HepG2 (cell line): ENCODE data around the gene SMARCA2. TPM values are rescaled to one million over a fixed set of nuclear protein-coding genes. Genes with fewer than 3 reads are reported as not detected.

Experiments
- AHR ChIP-seq: IDR thresholded peaks from 2 replicates; pipeline ENCODE4 v1.6.1; 2018; ENCODE audit warnings: missing genetic modification reagents, missing compliant biosample characterization
- HNRNPL ChIP-seq: fragments of 200-400 bp; formaldehyde crosslinking; IDR thresholded peaks from 2 replicates; pipeline ENCODE4 v1.6.1; 2017; ENCODE audit warnings: mild to moderate bottlenecking, low read depth, low read length
- MTA1 ChIP-seq: sonication (generic); formaldehyde crosslinking; IDR thresholded peaks from 2 replicates; pipeline ENCODE4 v1.4.0; 2020; ENCODE audit warnings: missing genetic modification reagents, mild to moderate bottlenecking, borderline replicate concordance
- ZC3H4 ChIP-seq: sonication (generic); formaldehyde crosslinking; IDR thresholded peaks from 2 replicates; pipeline ENCODE4 v1.4.0; 2020; ENCODE audit warnings: missing genetic modification reagents, borderline replicate concordance
- ZNF546 ChIP-seq: sonication (generic); formaldehyde crosslinking; conservative IDR thresholded peaks from 2 replicates; pipeline ENCODE4 v1.8.1; 2023; ENCODE audit warnings: mild to moderate bottlenecking, missing genetic modification reagents
- ZNF644 ChIP-seq: IDR thresholded peaks from 2 replicates; pipeline ENCODE4 v1.6.1; 2016; ENCODE audit warnings: low read depth
- ZNF687 ChIP-seq: sonication (generic); formaldehyde crosslinking; IDR thresholded peaks from 2 replicates; pipeline ENCODE4 v1.5.1; 2020; ENCODE audit warnings: mild to moderate bottlenecking, missing genetic modification reagents, moderate library complexity
- ZNF782 ChIP-seq: sonication (generic); formaldehyde crosslinking; IDR thresholded peaks from 2 replicates; pipeline ENCODE4 v1.4.0; 2020; ENCODE audit warnings: missing genetic modification reagents, mild to moderate bottlenecking, borderline replicate concordance
- polyA plus RNA-seq, 8 experiments: library from polyadenylated mRNA; depleted of rRNA in 3 of 8; stranded (reverse) in 7 of 8; unstranded in 1 of 8; fragments of >200 nt; fragmentation: Illumina TruSeq in 4 of 8; extraction: Trizol in 4 of 8; gene quantifications; 2 replicates each; pipeline versions ENCODE4 v1.2.1 to v1.2.3, GENCODE V29; 2011 to 2016; ENCODE audit warnings: low read depth in 4 of 8, missing spikeins in 1 of 8, mixed read lengths in 1 of 8; ENCODE audit not compliant: insufficient read depth in 1 of 8
- total RNA-seq, 5 experiments: library from RNA; depleted of rRNA; stranded (reverse); fragments of >200 nt; fragmentation: Illumina TruSeq; extraction: Trizol; gene quantifications; 2 replicates each; pipeline ENCODE4 v1.2.3, GENCODE V29; 2016; ENCODE audit warnings: low read depth in 1 of 5
- TF ChIP-seq, protein P1 (sequence below), 2 experiments: sonication (generic) in 1 of 2; formaldehyde crosslinking in 1 of 2; IDR thresholded peaks; 2 replicates each; pipeline versions ENCODE4 v1.4.0 to v1.6.1; 2018 to 2020; ENCODE audit warnings: missing genetic modification reagents in 2 of 2, borderline replicate concordance in 1 of 2, low read depth in 1 of 2, mild to moderate bottlenecking in 1 of 2, missing biosample characterization in 1 of 2
- TF ChIP-seq, protein P2 (sequence below): IDR thresholded peaks from 2 replicates; pipeline ENCODE4 v1.6.1; 2016; ENCODE audit warnings: missing genetic modification reagents, missing compliant biosample characterization
- TF ChIP-seq, protein P3 (sequence below): sonication (generic); formaldehyde crosslinking; conservative IDR thresholded peaks from 2 replicates; pipeline ENCODE4 v1.8.1; 2023; ENCODE audit warnings: missing genetic modification reagents
- TF ChIP-seq, protein P4 (sequence below): sonication (generic); formaldehyde crosslinking; conservative IDR thresholded peaks from 2 replicates; pipeline ENCODE4 v1.4.0; 2020; ENCODE audit warnings: missing genetic modification reagents
- TF ChIP-seq, protein P5 (sequence below): sonication (generic); formaldehyde crosslinking; IDR thresholded peaks from 2 replicates; pipeline ENCODE4 v1.9.0; 2021; ENCODE audit warnings: missing genetic modification reagents, borderline replicate concordance

Gene SMARCA2
- total and polyA plus RNA-seq, 2 of the 13 experiments (the other 11 are each of a cell fraction or from before 2014, with no cell fraction given): 22.5 to 23.7 TPM

- TF ChIP-seq HNRNPL (no peak), ZNF644 (CRISPR knock-in tag) (peak; percentile 47; the same call in 1 of the 2 replicates), ZNF782 (CRISPR knock-in tag) (0 out of 2 replicates have a peak, but pooled peaks have one; percentile 30), AHR (CRISPR knock-in tag) (peak; percentile 85; the same call in 1 of the 2 replicates), MTA1 (CRISPR knock-in tag) (no peak), ZC3H4 (CRISPR knock-in tag) (no peak), ZNF687 (peak; percentile 75), ZNF546 (CRISPR knock-in tag) (no peak)
- TF ChIP-seq, protein P1, sequence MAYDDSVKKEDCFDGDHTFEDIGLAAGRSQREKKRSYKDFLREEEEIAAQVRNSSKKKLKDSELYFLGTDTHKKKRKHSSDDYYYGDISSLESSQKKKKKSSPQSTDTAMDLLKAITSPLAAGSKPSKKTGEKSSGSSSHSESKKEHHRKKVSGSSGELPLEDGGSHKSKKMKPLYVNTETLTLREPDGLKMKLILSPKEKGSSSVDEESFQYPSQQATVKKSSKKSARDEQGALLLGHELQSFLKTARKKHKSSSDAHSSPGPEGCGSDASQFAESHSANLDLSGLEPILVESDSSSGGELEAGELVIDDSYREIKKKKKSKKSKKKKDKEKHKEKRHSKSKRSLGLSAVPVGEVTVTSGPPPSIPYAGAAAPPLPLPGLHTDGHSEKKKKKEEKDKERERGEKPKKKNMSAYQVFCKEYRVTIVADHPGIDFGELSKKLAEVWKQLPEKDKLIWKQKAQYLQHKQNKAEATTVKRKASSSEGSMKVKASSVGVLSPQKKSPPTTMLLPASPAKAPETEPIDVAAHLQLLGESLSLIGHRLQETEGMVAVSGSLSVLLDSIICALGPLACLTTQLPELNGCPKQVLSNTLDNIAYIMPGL (CRISPR knock-in tag; IDR thresholded peaks at IDR 0.05; ENCODE audit: borderline replicate concordance in 1 of 2, low read depth in 1 of 2): peak in 1 of 2 experiments; percentile 38; a peak in 1 of 4 replicates
- TF ChIP-seq, protein P2, sequence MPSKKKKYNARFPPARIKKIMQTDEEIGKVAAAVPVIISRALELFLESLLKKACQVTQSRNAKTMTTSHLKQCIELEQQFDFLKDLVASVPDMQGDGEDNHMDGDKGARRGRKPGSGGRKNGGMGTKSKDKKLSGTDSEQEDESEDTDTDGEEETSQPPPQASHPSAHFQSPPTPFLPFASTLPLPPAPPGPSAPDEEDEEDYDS: 0 out of 2 replicates have a peak, but pooled peaks have one; percentile 23
- TF ChIP-seq, protein P3, sequence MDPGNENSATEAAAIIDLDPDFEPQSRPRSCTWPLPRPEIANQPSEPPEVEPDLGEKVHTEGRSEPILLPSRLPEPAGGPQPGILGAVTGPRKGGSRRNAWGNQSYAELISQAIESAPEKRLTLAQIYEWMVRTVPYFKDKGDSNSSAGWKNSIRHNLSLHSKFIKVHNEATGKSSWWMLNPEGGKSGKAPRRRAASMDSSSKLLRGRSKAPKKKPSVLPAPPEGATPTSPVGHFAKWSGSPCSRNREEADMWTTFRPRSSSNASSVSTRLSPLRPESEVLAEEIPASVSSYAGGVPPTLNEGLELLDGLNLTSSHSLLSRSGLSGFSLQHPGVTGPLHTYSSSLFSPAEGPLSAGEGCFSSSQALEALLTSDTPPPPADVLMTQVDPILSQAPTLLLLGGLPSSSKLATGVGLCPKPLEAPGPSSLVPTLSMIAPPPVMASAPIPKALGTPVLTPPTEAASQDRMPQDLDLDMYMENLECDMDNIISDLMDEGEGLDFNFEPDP (CRISPR knock-in tag): no peak
- TF ChIP-seq, protein P4, sequence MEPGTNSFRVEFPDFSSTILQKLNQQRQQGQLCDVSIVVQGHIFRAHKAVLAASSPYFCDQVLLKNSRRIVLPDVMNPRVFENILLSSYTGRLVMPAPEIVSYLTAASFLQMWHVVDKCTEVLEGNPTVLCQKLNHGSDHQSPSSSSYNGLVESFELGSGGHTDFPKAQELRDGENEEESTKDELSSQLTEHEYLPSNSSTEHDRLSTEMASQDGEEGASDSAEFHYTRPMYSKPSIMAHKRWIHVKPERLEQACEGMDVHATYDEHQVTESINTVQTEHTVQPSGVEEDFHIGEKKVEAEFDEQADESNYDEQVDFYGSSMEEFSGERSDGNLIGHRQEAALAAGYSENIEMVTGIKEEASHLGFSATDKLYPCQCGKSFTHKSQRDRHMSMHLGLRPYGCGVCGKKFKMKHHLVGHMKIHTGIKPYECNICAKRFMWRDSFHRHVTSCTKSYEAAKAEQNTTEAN: 0 out of 2 replicates have a peak, but pooled peaks have one; percentile 21
- TF ChIP-seq, protein P5, sequence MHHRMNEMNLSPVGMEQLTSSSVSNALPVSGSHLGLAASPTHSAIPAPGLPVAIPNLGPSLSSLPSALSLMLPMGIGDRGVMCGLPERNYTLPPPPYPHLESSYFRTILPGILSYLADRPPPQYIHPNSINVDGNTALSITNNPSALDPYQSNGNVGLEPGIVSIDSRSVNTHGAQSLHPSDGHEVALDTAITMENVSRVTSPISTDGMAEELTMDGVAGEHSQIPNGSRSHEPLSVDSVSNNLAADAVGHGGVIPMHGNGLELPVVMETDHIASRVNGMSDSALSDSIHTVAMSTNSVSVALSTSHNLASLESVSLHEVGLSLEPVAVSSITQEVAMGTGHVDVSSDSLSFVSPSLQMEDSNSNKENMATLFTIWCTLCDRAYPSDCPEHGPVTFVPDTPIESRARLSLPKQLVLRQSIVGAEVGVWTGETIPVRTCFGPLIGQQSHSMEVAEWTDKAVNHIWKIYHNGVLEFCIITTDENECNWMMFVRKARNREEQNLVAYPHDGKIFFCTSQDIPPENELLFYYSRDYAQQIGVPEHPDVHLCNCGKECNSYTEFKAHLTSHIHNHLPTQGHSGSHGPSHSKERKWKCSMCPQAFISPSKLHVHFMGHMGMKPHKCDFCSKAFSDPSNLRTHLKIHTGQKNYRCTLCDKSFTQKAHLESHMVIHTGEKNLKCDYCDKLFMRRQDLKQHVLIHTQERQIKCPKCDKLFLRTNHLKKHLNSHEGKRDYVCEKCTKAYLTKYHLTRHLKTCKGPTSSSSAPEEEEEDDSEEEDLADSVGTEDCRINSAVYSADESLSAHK (CRISPR knock-in tag): peak; percentile 56; the same call in 1 of the 2 replicates
Measured at GRCh38 chr9:2241836-2242741, 226.9 kb downstream of the SMARCA2 start (continued).
